Adrenal gland (tissue), 5 donors: Measurements from ENCODE around the gene EPHA10.

ENCODE experiments used
- CTCF ChIP-seq, 6 experiments: fragments of 450-650 bp in 4 of 6; fragments of 200-600 bp in 2 of 6; sonication (generic) in 1 of 6; IDR thresholded peaks; 1 replicate in 5 of 6; 2 replicates in 1 of 6; pipeline versions ENCODE4 v1.5.1 to v1.8.0; 2016 to 2021; ENCODE audit warnings: antibody characterized with exemption in 6 of 6, mild to moderate bottlenecking in 2 of 6, moderate library complexity in 1 of 6
- POLR2A ChIP-seq, 2 donors: fragments of 450-650 bp; IDR thresholded peaks; one replicate each; pipeline ENCODE4 v1.6.1; 2017; ENCODE audit warnings: antibody characterized with exemption in 2 of 2, mild to moderate bottlenecking in 2 of 2, moderate library complexity in 1 of 2
- donor health status: DM: no; HTN: no; CAD: no.

GRCh38 chr1:37732111-37732780 lies 32.7 kb downstream of the EPHA10 start:
- no peak for TF ChIP-seq CTCF (IDR thresholded peaks at IDR 0.05)
- no peak for TF ChIP-seq POLR2A (IDR thresholded peaks at IDR 0.05)
